HG02798 (cell line): ENCODE data around the gene UGT2A1.

Source experiments
- ATAC-seq: cut with Tn5 transposase; IDR thresholded peaks from one replicate; pipeline ENCODE4 v1.9.1; 2021; ENCODE audit warnings: mild to moderate bottlenecking; ENCODE audit not compliant: unreplicated experiment, poor library complexity

The UGT2A1 gene

GRCh38 chr4:69594382-69594781 lies 58.7 kb downstream of the UGT2A1 start:
- no peak for ATAC-seq

GRCh38 chr4:69591364-69591763 lies 61.7 kb downstream of the UGT2A1 start:
- no peak for ATAC-seq

GRCh38 chr4:69589884-69590283 lies 63.2 kb downstream of the UGT2A1 start:
- ATAC-seq, result no peak

- ATAC-seq, result no peak
These were observed 68.9 kb downstream of the UGT2A1 start for GRCh38 chr4:69584135-69584534.

- ATAC-seq, result no peak
These were observed 69.5 kb downstream of the UGT2A1 start for GRCh38 chr4:69583543-69583942.

- no peak for ATAC-seq
These were observed 75.8 kb downstream of the UGT2A1 start for GRCh38 chr4:69577245-69577644.

- no peak for ATAC-seq
These were observed 76.7 kb downstream of the UGT2A1 start for GRCh38 chr4:69576251-69576877.

GRCh38 chr4:69568787-69569186 lies 84.3 kb downstream of the UGT2A1 start:
- ATAC-seq, result no peak

- no peak for ATAC-seq
These were observed 89.6 kb downstream of the UGT2A1 start for GRCh38 chr4:69563424-69563823.

- no peak for ATAC-seq
These were observed 103.4 kb downstream of the UGT2A1 start for GRCh38 chr4:69549651-69550050.

- ATAC-seq, result no peak
These were observed 106.8 kb downstream of the UGT2A1 start for GRCh38 chr4:69546134-69546765.
